HEK293 (cell line): Measurements from ENCODE around the gene STAC2.

ENCODE experiments used
- CTCF ChIA-PET: fragments of 350-600 bp; formaldehyde crosslinking; extraction: SDS; loops from one replicate; lab custom pipeline; 2021; ENCODE audit warnings: antibody characterized with exemption; lab: Yijun Ruan, JAX
- POLR2A ChIA-PET: fragments of 300-600 bp; formaldehyde crosslinking; extraction: SDS; loops from one replicate; lab custom pipeline; 2020; ENCODE audit warnings: antibody characterized with exemption, inconsistent platforms; lab: Yijun Ruan, JAX
- H3K27ac ChIP-seq: fragments of 200-500 bp; sonication (Bioruptor generic); 2 replicates; pipeline ENCODE4 v1.5.1; 2014; ENCODE audit warnings: low read depth, low read length, control low read depth, inconsistent platforms; ENCODE audit errors: extremely low read depth
- H3K36me3 ChIP-seq, 2 experiments: fragments of 200-500 bp in 1 of 2; sonication (Bioruptor generic) in 1 of 2; 1 replicate in 1 of 2; 2 replicates in 1 of 2; pipeline ENCODE4 v1.5.1; 2014 to 2017; ENCODE audit warnings: inconsistent platforms in 2 of 2, low read length in 2 of 2; ENCODE audit not compliant: control insufficient read depth in 2 of 2, insufficient read depth in 1 of 2
- H3K4me1 ChIP-seq: fragments of 200-500 bp; sonication (Bioruptor generic); 2 replicates; pipeline ENCODE4 v1.5.1; 2014; ENCODE audit warnings: mild to moderate bottlenecking, low read length, inconsistent platforms; ENCODE audit not compliant: control insufficient read depth, insufficient read depth
- H3K4me3 ChIP-seq: 2 replicates; pipeline ENCODE4 v1.5.1; 2011; ENCODE audit warnings: low read depth, mild to moderate bottlenecking, control low read depth, low read length, moderate library complexity
- H3K9me3 ChIP-seq: fragments of 200-500 bp; sonication (Bioruptor generic); 2 replicates; pipeline ENCODE4 v1.5.1; 2014; ENCODE audit warnings: low read depth, low read length, inconsistent platforms; ENCODE audit not compliant: control insufficient read depth, insufficient read depth
- HOXC10 ChIP-seq: sonication (generic); formaldehyde crosslinking; IDR thresholded peaks from 2 replicates; pipeline ENCODE4 v1.8.1; 2023; ENCODE audit warnings: mild to moderate bottlenecking, missing genetic modification reagents
- KLF16 ChIP-seq: fragments of 450-650 bp; formaldehyde crosslinking; IDR thresholded peaks from 2 replicates; pipeline ENCODE4 v1.5.1; 2017; ENCODE audit warnings: missing biosample characterization, missing genetic modification characterization
- KLF9 ChIP-seq: fragments of 450-650 bp; formaldehyde crosslinking; IDR thresholded peaks from 2 replicates; pipeline ENCODE4 v1.5.1; 2016; ENCODE audit warnings: missing biosample characterization, missing genetic modification characterization, low read depth
- MYNN ChIP-seq: fragments of 450-650 bp; formaldehyde crosslinking; IDR thresholded peaks from 2 replicates; pipeline ENCODE4 v1.5.1; 2016; ENCODE audit warnings: missing biosample characterization, missing genetic modification characterization, borderline replicate concordance
- OVOL3 ChIP-seq: fragments of 450-650 bp; formaldehyde crosslinking; IDR thresholded peaks from 2 replicates; pipeline ENCODE4 v1.5.1; 2016; ENCODE audit warnings: missing biosample characterization, missing genetic modification characterization
- PATZ1 ChIP-seq: fragments of 450-650 bp; formaldehyde crosslinking; IDR thresholded peaks from 2 replicates; pipeline ENCODE4 v1.5.1; 2016; ENCODE audit warnings: missing biosample characterization, missing genetic modification characterization
- PRDM10 ChIP-seq: fragments of 450-650 bp; formaldehyde crosslinking; IDR thresholded peaks from 2 replicates; pipeline ENCODE4 v1.5.1; 2016; ENCODE audit warnings: missing biosample characterization, missing genetic modification characterization
- SALL2 ChIP-seq: fragments of 450-650 bp; formaldehyde crosslinking; IDR thresholded peaks from 2 replicates; pipeline ENCODE4 v1.5.0; 2017; ENCODE audit warnings: missing biosample characterization, mild to moderate bottlenecking, missing genetic modification characterization, borderline replicate concordance
- SP7 ChIP-seq: fragments of 450-650 bp; formaldehyde crosslinking; IDR thresholded peaks from 2 replicates; pipeline ENCODE4 v1.5.1; 2016; ENCODE audit warnings: missing biosample characterization, missing genetic modification characterization
- ZBTB11 ChIP-seq: fragments of 450-650 bp; formaldehyde crosslinking; conservative IDR thresholded peaks from 2 replicates; pipeline ENCODE4 v1.5.1; 2016; ENCODE audit warnings: low read depth, missing biosample characterization, missing genetic modification characterization
- ZBTB26 ChIP-seq: fragments of 450-650 bp; formaldehyde crosslinking; optimal IDR thresholded peaks from 2 replicates; pipeline ENCODE3; 2016; ENCODE audit warnings: missing biosample characterization, mild to moderate bottlenecking, missing genetic modification characterization
- ZBTB48 ChIP-seq: fragments of 450-650 bp; formaldehyde crosslinking; IDR thresholded peaks from 2 replicates; pipeline ENCODE4 v1.5.1; 2016; ENCODE audit warnings: missing biosample characterization, missing genetic modification characterization
- ZNF16 ChIP-seq: fragments of 450-650 bp; formaldehyde crosslinking; IDR thresholded peaks from 2 replicates; pipeline ENCODE4 v1.5.1; 2016; ENCODE audit warnings: low read depth, missing biosample characterization, missing genetic modification characterization
- ZNF18 ChIP-seq: fragments of 450-650 bp; formaldehyde crosslinking; IDR thresholded peaks from 2 replicates; pipeline ENCODE4 v1.5.1; 2016; ENCODE audit warnings: missing biosample characterization, missing genetic modification characterization
- ZNF510 ChIP-seq: fragments of 450-650 bp; formaldehyde crosslinking; IDR thresholded peaks from 2 replicates; pipeline ENCODE4 v1.5.1; 2018; ENCODE audit warnings: mild to moderate bottlenecking, missing genetic modification characterization, missing biosample characterization; ENCODE audit not compliant: insufficient replicate concordance
- ZNF747 ChIP-seq: fragments of 450-650 bp; formaldehyde crosslinking; IDR thresholded peaks from 2 replicates; pipeline ENCODE4 v1.5.1; 2016; ENCODE audit warnings: missing biosample characterization, missing genetic modification characterization
- ZNF76 ChIP-seq: fragments of 450-650 bp; formaldehyde crosslinking; IDR thresholded peaks from 2 replicates; pipeline ENCODE4; 2016; ENCODE audit warnings: low read depth, missing biosample characterization, missing genetic modification characterization, borderline replicate concordance

The STAC2 gene

GRCh38 chr17:39200957-39201510 is 24.7 kb downstream of the STAC2 start:
- Histone ChIP-seq H3K9me3 (no peaks in the 10 kb centered on the region), H3K36me3 (peaks cover 38 to 48% of the 10 kb centered on the region in 2 experiments), H3K4me3 (peak overlapping the region; percentile 96), H3K27ac (peak overlapping the region; percentile 99), H3K4me1 (peaks cover 5% of the 10 kb centered on the region; the same call in 1 of the 2 replicates)
- POLR2A ChIA-PET, result interaction anchor here (0.6 to 2.6 kb wide), 5 partner anchors 20 to 200 kb away, joined by 3 to 22 read pairs (median 16); no protein-coding TSS in a partner anchor
- CTCF ChIA-PET, result interaction anchor here (0.7 to 18.9 kb wide), 3 partner anchors 39 to 319 kb away, joined by 4 to 733 read pairs (median 6); no protein-coding TSS in a partner anchor
- TF ChIP-seq ZNF747 (tag by site-specific recombination), result no peak
- no peak for TF ChIP-seq MYNN (tag by site-specific recombination)
- no peak for TF ChIP-seq ZNF510 (tag by site-specific recombination)

GRCh38 chr17:39200070-39200879 is 25.5 kb downstream of the STAC2 start, which contains the start of gene RPL19:
TSS of gene RPL19 (plus strand) at chr17:39200283. CDS start at chr17:39200345, 62 bp downstream.
- CTCF ChIA-PET, result interaction anchor here (0.7 to 18.9 kb wide), 10 partner anchors 9 to 333 kb away, joined by 3 to 733 read pairs (median 6); no protein-coding TSS in a partner anchor
- peaks cover 38 to 48% of the 10 kb centered on the region in 2 experiments for H3K36me3 ChIP-seq
- H3K4me1 ChIP-seq, result peaks cover 12% of the 10 kb centered on the region; the same call in 1 of the 2 replicates
- peak within 1 kb of the TSS; percentile 96 for H3K4me3 ChIP-seq
- H3K27ac ChIP-seq, result peak within 1 kb of the TSS; percentile 99
- no peaks in the 10 kb centered on the region for H3K9me3 ChIP-seq
- POLR2A ChIA-PET, result interaction anchor here (0.5 to 2.6 kb wide), 64 partner anchors 10 to 691 kb away, joined by 3 to 42 read pairs (median 4); partner anchors contain the start of genes ARL5C, CDK12, EPOP and FBXL20
- peak; percentile 76; the same call in 1 of the 2 replicates for TF ChIP-seq SP7 (tag by site-specific recombination)
- peak; percentile 70 for TF ChIP-seq KLF9 (tag by site-specific recombination)
- TF ChIP-seq ZNF18, result no peak
- peak; percentile 29 for TF ChIP-seq PATZ1
- TF ChIP-seq ZBTB11 (tag by site-specific recombination), result peak; percentile 68
- no peak for TF ChIP-seq ZNF16 (tag by site-specific recombination)
- TF ChIP-seq SALL2 (tag by site-specific recombination), result no peak
- TF ChIP-seq ZNF76 (tag by site-specific recombination), result peak; percentile 56
- peak; percentile 48; the same call in 1 of the 2 replicates for TF ChIP-seq ZBTB48 (tag by site-specific recombination)
- no peak for TF ChIP-seq HOXC10 (CRISPR knock-in tag)
- TF ChIP-seq PRDM10, result peak; percentile 100
- TF ChIP-seq ZBTB26 (tag by site-specific recombination), result peak; percentile 32
- peak; percentile 66; the same call in 1 of the 2 replicates for TF ChIP-seq KLF16 (tag by site-specific recombination)
- TF ChIP-seq OVOL3 (tag by site-specific recombination), result peak; percentile 26; the same call in 1 of the 2 replicates
